IPS DF 4.7 (cell line): Measurements from ENCODE around the gene FCER1G.

Experiments used
- DNase-seq: peaks from one replicate; pipeline ENCODE4 v3.0.0-alpha.2; 2013; ENCODE audit warnings: low spot score; ENCODE audit errors: extremely low read depth

Gene FCER1G

GRCh38 chr1:161188381-161188780 is 26.7 kb upstream of the FCER1G start:
- no peak for DNase-seq

DNA sequence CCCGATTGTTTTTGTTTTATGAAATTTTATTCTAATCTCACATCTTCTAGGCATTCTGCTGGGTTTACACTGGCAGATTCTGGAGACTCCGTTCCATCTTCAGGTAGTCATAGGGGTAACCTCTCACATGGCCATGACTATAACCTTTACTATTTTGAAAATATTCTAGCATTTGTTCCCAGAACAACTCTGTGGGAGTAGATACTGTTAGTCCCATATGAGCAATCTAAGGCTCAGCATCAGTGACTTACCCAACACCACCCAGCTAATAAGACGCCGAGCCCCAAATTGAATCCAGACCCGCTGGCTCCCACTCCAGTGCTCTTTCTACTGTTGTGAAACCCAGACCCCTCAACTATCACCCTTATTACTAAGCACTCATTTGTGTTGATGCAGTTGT is 26.1 kb upstream of the FCER1G start:
- DNase-seq = no peak

DNA sequence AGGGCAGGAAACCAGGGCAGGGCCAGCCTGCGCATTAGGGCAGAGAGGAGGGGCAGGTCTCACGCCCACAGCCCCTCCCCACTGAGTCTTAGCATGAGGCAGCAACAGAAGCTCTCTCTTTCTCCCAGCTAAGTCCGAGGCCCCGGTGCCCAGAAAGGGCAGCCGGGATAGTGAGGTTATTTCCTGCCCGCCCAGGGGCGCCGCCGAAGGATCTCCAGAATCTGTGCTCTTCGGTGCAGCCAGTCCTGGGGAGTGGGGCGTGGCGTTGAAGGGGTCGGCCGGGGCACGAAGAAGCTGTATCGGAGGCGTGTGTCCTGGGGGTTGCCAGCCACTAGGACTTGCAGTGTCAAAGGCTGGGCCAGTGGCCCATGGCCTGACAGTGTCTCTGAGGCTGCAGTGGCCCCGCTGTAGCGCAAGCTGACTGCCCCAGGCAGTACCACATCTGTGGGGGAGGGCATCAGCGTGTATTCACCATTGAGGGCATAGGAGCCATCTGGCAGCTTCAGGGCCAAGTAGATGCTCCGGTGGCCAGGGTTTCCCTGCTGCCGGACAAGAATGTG is 24.1 kb upstream of the FCER1G start:
- DNase-seq = no peak

DNA sequence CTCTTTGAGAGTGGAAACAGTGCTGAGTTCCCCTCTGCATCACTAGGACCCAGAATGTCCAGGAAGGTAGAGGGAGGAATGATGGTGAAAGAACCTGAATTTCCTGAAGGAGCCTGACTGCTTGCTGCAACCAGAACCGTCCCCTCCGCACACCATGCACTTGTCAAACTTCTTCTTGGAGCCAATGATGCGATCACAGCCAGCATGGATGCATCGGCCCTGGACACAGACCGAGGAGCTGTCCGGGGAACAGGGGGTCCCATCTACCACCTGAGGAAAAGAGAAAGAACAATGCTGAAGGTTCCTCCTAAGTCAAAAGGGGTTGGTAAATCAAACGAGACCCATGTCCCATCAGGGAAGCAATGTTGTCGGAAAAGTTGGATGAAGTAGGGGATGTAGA is 23.1 kb upstream of the FCER1G start:
- DNase-seq = no peak

- no peak for DNase-seq
Observed at GRCh38 chr1:161192476-161193465, 22.3 kb upstream of the FCER1G start.

DNA sequence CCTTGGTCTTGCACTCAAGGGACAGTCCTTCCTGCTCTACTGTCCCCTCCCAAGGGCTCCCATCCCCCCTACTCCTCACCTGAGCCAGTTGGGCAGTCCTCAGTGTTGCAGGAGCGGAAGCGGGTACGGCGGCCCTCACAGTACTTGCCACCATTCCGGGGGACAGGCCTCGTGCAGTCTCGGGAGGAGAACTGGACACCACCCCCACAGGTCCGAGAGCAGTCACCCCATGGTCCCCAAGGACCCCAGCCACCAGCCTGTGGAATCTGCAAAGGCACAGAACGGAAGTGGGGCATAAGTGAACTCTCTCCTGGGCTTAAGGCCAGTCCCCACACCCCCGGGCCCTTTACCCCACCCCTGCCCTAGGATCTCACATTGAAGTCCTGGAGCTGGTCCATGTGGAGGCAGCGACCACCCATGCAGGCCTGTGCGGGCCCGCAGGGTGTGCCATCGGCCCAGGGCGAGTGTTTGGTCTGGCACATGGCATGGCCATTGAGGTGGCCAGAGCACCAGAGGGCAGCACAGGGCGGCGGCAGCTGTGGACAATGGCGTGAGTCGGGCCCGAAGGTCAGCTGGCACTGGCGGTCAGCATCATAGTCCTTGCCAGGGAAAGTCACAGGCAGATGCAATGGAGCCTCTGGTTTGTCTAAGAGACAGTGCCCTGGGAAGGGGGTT is 21.4 kb upstream of the FCER1G start:
- no peak for DNase-seq

GRCh38 chr1:161195171-161195570 is 19.9 kb upstream of the FCER1G start:
- no peak for DNase-seq

DNA sequence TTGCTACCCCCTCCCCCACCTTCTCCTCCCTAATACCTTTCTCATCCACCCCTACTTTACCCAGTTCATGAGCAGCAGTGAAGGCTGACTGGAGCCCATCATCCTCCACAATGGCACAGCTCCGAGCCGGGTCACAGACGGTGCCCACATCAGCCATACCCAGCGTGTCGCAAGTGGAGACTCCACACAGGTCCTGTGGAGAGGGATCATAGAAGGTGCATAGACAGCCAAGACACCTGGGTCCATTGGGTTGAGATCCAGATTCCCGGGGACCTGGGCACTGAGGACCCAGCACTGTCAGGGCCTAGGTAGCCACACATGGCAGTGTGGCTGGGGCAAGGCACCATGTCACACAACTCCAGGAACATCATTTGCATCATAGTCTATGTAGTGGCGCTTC is 19.0 kb upstream of the FCER1G start:
- no peak for DNase-seq

DNA sequence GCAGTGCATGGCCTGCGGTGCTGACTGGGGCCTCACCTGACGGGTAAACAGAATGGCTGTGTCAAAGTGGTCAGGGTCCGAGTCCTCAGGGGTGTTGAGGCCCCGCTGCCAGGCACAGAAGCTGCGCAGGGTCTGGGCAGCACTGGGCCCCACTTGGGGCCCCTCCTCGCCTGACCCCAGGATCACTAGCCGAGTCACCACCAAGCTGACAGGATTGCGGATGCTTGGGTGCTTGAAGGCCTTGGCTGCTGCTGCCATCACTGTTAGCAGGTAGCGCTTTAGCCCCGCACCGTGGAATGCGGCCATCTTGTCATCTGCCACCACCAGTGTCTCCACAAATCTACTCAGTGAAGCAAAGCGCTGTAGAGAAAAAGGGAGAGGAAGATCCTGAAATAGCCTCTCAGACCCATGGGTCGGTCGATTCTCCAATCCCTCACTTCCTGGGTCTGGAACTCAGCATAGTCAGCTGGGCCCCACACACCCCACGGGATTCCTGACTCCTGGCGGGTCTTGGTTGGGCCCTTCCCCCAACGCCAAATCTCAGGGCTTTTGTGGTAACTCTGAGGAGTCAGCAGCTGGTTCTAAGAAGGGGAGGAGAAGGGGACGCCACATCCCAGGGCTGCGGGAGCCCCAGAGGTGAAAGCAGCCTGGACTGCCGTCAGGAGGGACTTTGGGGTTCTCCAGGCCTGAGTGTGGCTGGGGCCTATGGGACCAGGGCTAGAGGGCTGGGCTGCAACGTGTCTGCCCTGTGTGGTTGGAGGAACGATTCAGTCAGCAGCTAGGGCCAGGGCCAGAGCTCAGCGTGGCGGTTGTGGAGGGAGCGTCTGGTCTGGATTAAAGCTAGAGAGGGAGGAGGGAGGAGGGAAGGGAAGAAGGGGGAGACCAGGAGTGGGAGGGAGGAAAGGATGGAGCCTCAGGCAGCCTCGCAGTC is 18.3 kb upstream of the FCER1G start:
- no peak for DNase-seq

DNA sequence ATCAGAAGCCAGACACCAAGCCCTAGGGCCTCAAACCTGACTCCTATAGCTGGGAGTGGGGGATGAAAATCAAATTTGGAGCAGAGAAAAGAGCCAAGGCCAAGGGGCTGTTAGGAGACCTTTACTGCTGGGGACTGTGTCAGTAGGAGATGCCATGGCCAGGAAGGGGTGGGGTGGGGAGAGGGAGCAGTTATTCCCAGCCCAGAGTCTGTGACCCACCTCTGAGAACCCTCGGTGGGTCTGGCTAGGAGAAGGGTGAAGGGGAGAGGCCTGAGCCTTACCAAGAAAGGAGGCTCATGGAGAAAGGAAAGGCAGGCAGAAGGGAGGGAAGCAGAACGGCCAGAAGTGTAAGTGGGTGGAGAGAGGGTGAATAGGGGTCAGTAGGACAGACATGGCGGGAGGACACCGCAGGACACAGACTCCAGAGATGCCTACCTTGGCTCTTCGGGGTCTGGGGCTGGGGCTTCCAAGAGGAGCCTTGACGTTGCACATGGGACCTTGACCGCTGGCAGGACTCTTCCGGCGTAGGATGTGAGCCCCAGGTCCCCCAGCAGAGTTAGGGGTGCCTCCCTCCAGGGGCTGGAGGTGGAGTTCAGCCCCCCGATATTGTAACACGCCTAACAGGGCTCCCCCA is 17.4 kb upstream of the FCER1G start:
- DNase-seq = no peak

DNA sequence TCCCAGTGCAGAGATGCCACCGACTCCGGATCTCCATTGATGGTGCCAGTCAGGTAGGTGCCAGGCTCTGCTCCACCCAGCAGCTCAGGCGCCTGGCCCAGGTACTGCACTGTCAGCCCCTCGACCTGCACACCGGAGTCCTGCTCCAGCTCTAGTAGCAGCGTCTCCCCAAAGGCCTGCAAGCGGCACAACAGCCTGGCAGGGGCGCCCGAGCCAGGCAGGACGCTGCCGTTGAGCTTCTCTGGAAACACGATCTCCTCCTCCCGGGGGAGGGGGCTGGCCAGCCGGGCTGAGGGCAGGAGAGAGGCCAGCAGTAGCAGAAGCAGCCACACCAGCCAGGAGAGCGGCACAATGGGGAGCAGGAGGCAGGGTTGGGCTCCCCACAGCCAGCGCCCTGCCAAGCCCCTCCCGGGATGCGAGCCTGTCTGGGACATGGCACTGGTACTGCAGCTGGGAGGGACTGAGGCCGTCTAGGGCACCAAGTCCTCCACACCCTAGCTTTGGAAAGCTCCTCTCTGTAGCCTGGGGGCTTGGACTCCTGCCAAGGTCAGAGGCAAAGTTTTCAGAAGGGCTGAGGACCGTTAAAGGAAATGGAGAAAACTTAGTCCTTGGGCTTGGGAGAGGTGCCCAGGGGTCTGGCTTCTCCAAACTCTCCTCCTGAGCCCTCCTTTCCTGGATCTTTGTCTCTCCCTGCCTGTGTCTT is 16.8 kb upstream of the FCER1G start:
- DNase-seq = no peak

DNA sequence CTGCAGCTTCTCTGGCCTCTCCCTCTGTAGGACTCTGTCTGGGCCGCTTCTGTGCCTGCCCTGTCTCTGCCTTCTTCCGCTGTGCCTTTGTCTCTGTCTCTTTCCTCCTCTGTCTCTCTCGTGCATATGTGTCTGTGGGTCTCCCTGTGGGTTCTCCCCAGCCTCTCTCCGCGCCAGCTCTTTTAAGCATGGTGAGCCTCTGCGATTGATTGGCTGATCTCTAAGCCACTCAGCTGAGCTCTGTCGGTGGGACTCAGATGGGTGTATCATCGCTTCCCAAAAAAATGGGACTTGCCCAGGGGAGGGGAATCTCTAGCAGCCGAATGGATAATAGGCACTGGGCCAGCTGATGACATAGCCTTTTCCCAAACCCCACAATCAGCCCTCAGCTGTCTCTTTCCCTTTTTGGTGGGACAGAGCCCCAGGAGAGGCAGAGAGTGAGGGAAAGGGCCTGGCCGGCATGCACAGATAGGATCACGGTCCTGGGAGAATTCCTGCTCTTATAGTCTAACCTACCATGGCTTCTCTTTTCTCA is 16.1 kb upstream of the FCER1G start, which contains the start of gene ADAMTS4:
ADAMTS4 (minus strand) TSS at position 158 of the 535 bp plus-strand sequence. CDS start 427 bp downstream, outside the sequence.
- no peak for DNase-seq

- no peak for DNase-seq
Observed at GRCh38 chr1:161199506-161200139, 15.5 kb upstream of the FCER1G start.

GRCh38 chr1:161200421-161200991 is 14.6 kb upstream of the FCER1G start:
- DNase-seq = no peak

DNA sequence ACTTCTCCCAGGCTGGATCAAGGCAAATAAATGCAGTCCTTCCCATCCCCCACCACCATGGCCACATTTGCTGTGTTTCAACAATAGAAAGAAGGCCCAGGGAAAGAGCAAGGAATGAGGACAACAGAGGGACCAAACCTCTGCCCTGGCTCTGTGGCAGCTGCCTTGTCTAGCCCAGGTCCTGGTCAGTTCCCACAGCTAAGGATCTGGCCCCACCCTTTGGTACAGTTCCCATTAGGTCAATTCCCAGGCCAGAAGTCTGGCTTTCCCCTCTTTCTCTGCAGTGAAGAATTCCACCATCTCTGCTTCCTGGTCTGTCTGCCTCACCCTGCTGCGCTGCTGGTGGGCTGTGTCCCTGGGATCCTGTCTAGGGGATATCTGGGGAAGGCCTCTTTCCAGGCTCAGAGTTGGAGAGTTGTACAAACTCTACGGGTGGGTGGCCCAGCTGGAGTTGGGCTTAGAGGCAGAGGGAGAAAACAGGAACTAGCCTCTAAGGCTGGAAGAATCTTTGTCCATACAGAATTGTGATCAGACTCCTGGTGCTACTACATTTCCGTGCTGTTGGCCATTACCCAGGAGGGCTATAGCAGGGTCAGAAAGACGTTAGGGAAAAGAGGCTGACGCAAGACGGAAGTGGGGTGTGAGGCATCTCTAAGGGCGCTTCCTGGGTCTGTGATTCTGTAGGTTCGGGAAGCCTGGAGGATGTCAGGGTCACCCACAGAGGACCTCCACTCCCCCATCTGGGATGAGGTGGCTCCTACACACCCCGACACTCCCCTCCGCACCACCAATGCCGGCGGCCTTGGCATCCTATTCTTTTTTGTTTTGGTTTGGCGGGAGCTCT is 13.9 kb upstream of the FCER1G start:
- DNase-seq = no peak

GRCh38 chr1:161201836-161202712 is 13.0 kb upstream of the FCER1G start, which contains the start of gene NDUFS2:
NDUFS2 (plus strand) TSS chr1:161202367; CDS start chr1:161202386, 19 bp downstream.
- peak; percentile 99 for DNase-seq
